Gastrocnemius medialis (tissue), 4 donors: ENCODE results near the gene TNS4.

Experiments
- POLR2A ChIP-seq, 2 donors: fragments of 450-650 bp; IDR thresholded peaks; one replicate each; pipeline ENCODE4 v1.6.1; 2017; ENCODE audit warnings: antibody characterized with exemption in 2 of 2, mild to moderate bottlenecking in 2 of 2, moderate library complexity in 2 of 2
- TF ChIP-seq, protein P1 (sequence below), 5 experiments: fragments of 450-650 bp in 3 of 5; fragments of 200-600 bp in 2 of 5; sonication (generic) in 2 of 5; IDR thresholded peaks in 4 of 5; conservative IDR thresholded peaks in 1 of 5; 1 replicate in 4 of 5; 2 replicates in 1 of 5; pipeline ENCODE4 v1.5.1; 2016 to 2019; ENCODE audit warnings: antibody characterized with exemption in 5 of 5, mild to moderate bottlenecking in 3 of 5, moderate library complexity in 3 of 5

DNA sequence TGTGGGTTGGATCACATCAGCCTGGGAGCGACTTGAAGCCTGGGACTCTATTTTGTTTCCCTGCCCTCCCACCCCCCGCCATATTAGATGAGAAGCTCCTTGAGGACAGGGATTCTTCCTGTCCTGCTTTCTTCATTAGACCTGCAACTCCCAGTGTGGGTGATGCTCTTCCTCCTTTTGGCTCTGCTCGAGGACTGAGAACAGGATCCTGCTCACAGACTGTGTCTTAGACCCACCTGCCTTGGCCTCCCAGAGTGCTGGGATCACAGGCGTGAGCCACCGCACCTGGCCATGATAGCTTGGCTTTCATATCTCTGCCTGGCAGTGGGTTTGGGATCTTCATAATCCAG is 21.5 kb upstream of the TNS4 start:
- TF ChIP-seq POLR2A (IDR thresholded peaks at IDR 0.05): no peak
- TF ChIP-seq, protein P1, sequence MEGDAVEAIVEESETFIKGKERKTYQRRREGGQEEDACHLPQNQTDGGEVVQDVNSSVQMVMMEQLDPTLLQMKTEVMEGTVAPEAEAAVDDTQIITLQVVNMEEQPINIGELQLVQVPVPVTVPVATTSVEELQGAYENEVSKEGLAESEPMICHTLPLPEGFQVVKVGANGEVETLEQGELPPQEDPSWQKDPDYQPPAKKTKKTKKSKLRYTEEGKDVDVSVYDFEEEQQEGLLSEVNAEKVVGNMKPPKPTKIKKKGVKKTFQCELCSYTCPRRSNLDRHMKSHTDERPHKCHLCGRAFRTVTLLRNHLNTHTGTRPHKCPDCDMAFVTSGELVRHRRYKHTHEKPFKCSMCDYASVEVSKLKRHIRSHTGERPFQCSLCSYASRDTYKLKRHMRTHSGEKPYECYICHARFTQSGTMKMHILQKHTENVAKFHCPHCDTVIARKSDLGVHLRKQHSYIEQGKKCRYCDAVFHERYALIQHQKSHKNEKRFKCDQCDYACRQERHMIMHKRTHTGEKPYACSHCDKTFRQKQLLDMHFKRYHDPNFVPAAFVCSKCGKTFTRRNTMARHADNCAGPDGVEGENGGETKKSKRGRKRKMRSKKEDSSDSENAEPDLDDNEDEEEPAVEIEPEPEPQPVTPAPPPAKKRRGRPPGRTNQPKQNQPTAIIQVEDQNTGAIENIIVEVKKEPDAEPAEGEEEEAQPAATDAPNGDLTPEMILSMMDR (IDR thresholded peaks at IDR 0.05 in 4 of 5, conservative IDR thresholded peaks at IDR 0.05 in 1 of 5): no peak
